IMR-90 (cell line): ENCODE results near the gene SPACA7. TPM values are rescaled to one million over a fixed set of nuclear protein-coding genes. Genes with fewer than 3 reads are reported as not detected.

ENCODE experiments used
- ATAC-seq: fragments of 200-7000 bp; cut with Tn5 transposase; 2 replicates; pipeline ENCODE4 v1.9.1; 2020; ENCODE audit warnings: low read depth, mild to moderate bottlenecking, moderate library complexity
- BruUV-seq: library from RNA; stranded (reverse); fragments of 400-500 nt; replicated peaks from 2 replicates; lab custom pipeline; 2021; lab: Mats Ljungman, UMichigan
- CTCF ChIA-PET: fragments of 300-600 bp; formaldehyde crosslinking; extraction: SDS; loops from one replicate; lab custom pipeline; 2021; ENCODE audit warnings: antibody characterized with exemption; lab: Yijun Ruan, JAX
- POLR2A ChIA-PET: fragments of 300-600 bp; sonication (Branson Sonifier 250); formaldehyde crosslinking; loops from one replicate; lab custom pipeline; 2022; ENCODE audit warnings: antibody characterized with exemption; ENCODE audit not compliant: unreplicated experiment; lab: Charles Lee
- DNase-seq: peaks from one replicate; pipeline ENCODE4 v3.0.0; 2013
- H2AFZ ChIP-seq: replicated peaks from 2 replicates; pipeline ENCODE3; 2013; ENCODE audit warnings: low read length, mild to moderate bottlenecking; ENCODE audit not compliant: poor library complexity
- H2AK5ac ChIP-seq: 2 replicates; pipeline ENCODE4 v1.6.1; 2013; ENCODE audit warnings: low read depth, low read length, inconsistent platforms
- H2AK9ac ChIP-seq: replicated peaks from 2 replicates; pipeline ENCODE3; 2013; ENCODE audit warnings: mild to moderate bottlenecking, low read depth, low read length, moderate library complexity; ENCODE audit not compliant: poor library complexity
- H2BK120ac ChIP-seq: 2 replicates; pipeline ENCODE4 v1.6.1; 2013; ENCODE audit warnings: low read depth, low read length, inconsistent platforms
- H2BK15ac ChIP-seq: 3 replicates; pipeline ENCODE4 v1.6.1; 2013; ENCODE audit warnings: low read depth, low read length, inconsistent platforms
- H2BK20ac ChIP-seq: 2 replicates; pipeline ENCODE4 v1.6.1; 2013; ENCODE audit warnings: low read depth, mild to moderate bottlenecking, inconsistent platforms, low read length, moderate library complexity
- H2BK5ac ChIP-seq: 2 replicates; pipeline ENCODE4 v1.6.1; 2013; ENCODE audit warnings: mild to moderate bottlenecking, low read depth, low read length, inconsistent platforms; ENCODE audit not compliant: poor library complexity, severe bottlenecking
- H3K14ac ChIP-seq: replicated peaks from 2 replicates; pipeline ENCODE4 v1.6.1; 2013; ENCODE audit warnings: low read depth, low read length, inconsistent platforms
- H3K18ac ChIP-seq: 2 replicates; pipeline ENCODE4 v1.6.1; 2013; ENCODE audit warnings: low read depth, low read length, control low read depth
- H3K23ac ChIP-seq: 2 replicates; pipeline ENCODE4 v1.6.1; 2013; ENCODE audit warnings: low read depth, low read length, inconsistent platforms
- H3K27ac ChIP-seq: 2 replicates; pipeline ENCODE4 v1.5.1; 2013; ENCODE audit warnings: mild to moderate bottlenecking, control low read depth, low read length; ENCODE audit not compliant: insufficient read depth
- H3K27me3 ChIP-seq: 2 replicates; pipeline ENCODE4 v1.6.1; 2013; ENCODE audit warnings: low read length; ENCODE audit not compliant: control insufficient read depth, insufficient read depth
- H3K36me3 ChIP-seq: 2 replicates; pipeline ENCODE4 v1.6.1; 2013; ENCODE audit warnings: low read length, mixed read lengths; ENCODE audit not compliant: control insufficient read depth, insufficient read depth
- H3K4ac ChIP-seq: 2 replicates; pipeline ENCODE4 v1.6.1; 2013; ENCODE audit warnings: low read depth, low read length, inconsistent platforms
- H3K4me1 ChIP-seq: 2 replicates; pipeline ENCODE4 v1.6.1; 2013; ENCODE audit warnings: low read length, mixed read lengths; ENCODE audit not compliant: control insufficient read depth, insufficient read depth
- H3K4me2 ChIP-seq: 2 replicates; pipeline ENCODE4 v1.6.1; 2013; ENCODE audit warnings: low read depth, mild to moderate bottlenecking, control low read depth, low read length, moderate library complexity
- H3K4me3 ChIP-seq: 2 replicates; pipeline ENCODE4 v1.5.1; 2013; ENCODE audit warnings: low read depth, mild to moderate bottlenecking, control low read depth, low read length, moderate library complexity; ENCODE audit not compliant: insufficient read depth
- H3K56ac ChIP-seq: 2 replicates; pipeline ENCODE4 v1.6.1; 2013; ENCODE audit warnings: low read length, inconsistent platforms; ENCODE audit not compliant: insufficient read depth; ENCODE audit errors: extremely low read depth
- H3K79me1 ChIP-seq, 2 experiments: 2 replicates each; pipeline ENCODE4 v1.6.1; 2013; ENCODE audit warnings: low read length in 2 of 2, inconsistent platforms in 1 of 2, low read depth in 1 of 2
- H3K9ac ChIP-seq: 2 replicates; pipeline ENCODE4 v1.6.1; 2013; ENCODE audit warnings: low read depth, low read length, control low read depth
- H3K9me1 ChIP-seq: 2 replicates; pipeline ENCODE4 v1.6.1; 2013; ENCODE audit warnings: low read length, inconsistent platforms; ENCODE audit not compliant: insufficient read depth
- H3K9me3 ChIP-seq: 2 replicates; pipeline ENCODE4 v1.6.1; 2013; ENCODE audit warnings: low read length; ENCODE audit not compliant: control insufficient read depth, insufficient read depth
- H4K20me1 ChIP-seq: 2 replicates; pipeline ENCODE4 v1.6.1; 2013; ENCODE audit warnings: low read length, inconsistent platforms; ENCODE audit not compliant: insufficient read depth
- H4K5ac ChIP-seq: 2 replicates; pipeline ENCODE4 v1.6.1; 2013; ENCODE audit warnings: mild to moderate bottlenecking, low read depth, low read length, control low read depth
- H4K8ac ChIP-seq, 2 experiments: 2 replicates each; pipeline ENCODE4 v1.6.1; 2013; ENCODE audit warnings: low read depth in 2 of 2, low read length in 2 of 2, control low read depth in 1 of 2, inconsistent platforms in 1 of 2
- H4K91ac ChIP-seq: 2 replicates; pipeline ENCODE4 v1.6.1; 2013; ENCODE audit warnings: low read depth, low read length, inconsistent platforms; ENCODE audit not compliant: insufficient read depth
- BHLHE40 ChIP-seq: fragments of 150-350 bp; IDR thresholded peaks from 2 replicates; pipeline ENCODE4 v1.6.1; 2016; ENCODE audit warnings: mild to moderate bottlenecking, low read depth, low read length
- CEBPB ChIP-seq: IDR thresholded peaks from 2 replicates; pipeline ENCODE4 v1.6.1; 2012; ENCODE audit warnings: low read depth, low read length, improper control_type of control experiment
- CHD1 ChIP-seq: IDR thresholded peaks from 2 replicates; pipeline ENCODE4 v1.6.1; 2012; ENCODE audit warnings: low read depth, low read length, improper control_type of control experiment
- ELK1 ChIP-seq: fragments of 150-350 bp; IDR thresholded peaks from 2 replicates; pipeline ENCODE4 v1.6.1; 2016; ENCODE audit warnings: low read depth, mild to moderate bottlenecking, low read length, moderate library complexity, borderline replicate concordance
- FOS ChIP-seq: fragments of 150-350 bp; IDR thresholded peaks from 2 replicates; pipeline ENCODE4 v1.6.1; 2016; ENCODE audit warnings: low read depth, low read length
- MAFK ChIP-seq: IDR thresholded peaks from 2 replicates; pipeline ENCODE4 v1.6.1; 2012; ENCODE audit warnings: low read depth, low read length, improper control_type of control experiment
- MAZ ChIP-seq: IDR thresholded peaks from 2 replicates; pipeline ENCODE4 v1.6.1; 2012; ENCODE audit warnings: low read depth, mild to moderate bottlenecking, low read length, improper control_type of control experiment, moderate library complexity, borderline replicate concordance
- MXI1 ChIP-seq: IDR thresholded peaks from 2 replicates; pipeline ENCODE4 v1.6.1; 2012; ENCODE audit warnings: low read depth, mild to moderate bottlenecking, low read length, moderate library complexity, borderline replicate concordance
- NFE2L2 ChIP-seq: fragments of 150-350 bp; IDR thresholded peaks from 2 replicates; pipeline ENCODE4 v1.6.1; 2016; ENCODE audit warnings: low read depth, mild to moderate bottlenecking, low read length
- POLR2A ChIP-seq: IDR thresholded peaks from 2 replicates; pipeline ENCODE4 v1.6.1; 2012; ENCODE audit warnings: mild to moderate bottlenecking, low read depth, low read length
- RCOR1 ChIP-seq: IDR thresholded peaks from 2 replicates; pipeline ENCODE4 v1.6.1; 2012; ENCODE audit warnings: mild to moderate bottlenecking, low read length, improper control_type of control experiment; ENCODE audit not compliant: insufficient replicate concordance
- SMC3 ChIP-seq: fragments of 150-350 bp; IDR thresholded peaks from 2 replicates; pipeline ENCODE4 v1.6.1; 2016; ENCODE audit warnings: low read depth, mild to moderate bottlenecking, antibody characterized with exemption, low read length, moderate library complexity
- WGBS, 2 experiments: methylation state at CpG; one replicate each; pipeline versions ENCODE4 v1.1.5 to v1.1.7; 2013; ENCODE audit warnings: missing lambda C conversion rate in 2 of 2; ENCODE audit not compliant: insufficient read length in 1 of 2; ENCODE audit errors: extremely low coverage in 2 of 2; 5-methylcytosine and 5-hydroxymethylcytosine counted together
- dilution Hi-C: fragments of 300-500 bp; cut with HindIII; formaldehyde crosslinking; loops from one replicate; pipeline ENCODE4 v1.14.3; 2018; ENCODE audit warnings: low sequenced_read_pairs; ENCODE audit not compliant: unreplicated experiment
- in situ Hi-C: fragments of 300-500 bp; cut with MboI; formaldehyde crosslinking; loops from 3 replicates; pipeline ENCODE4 v1.14.3; 2019; ENCODE audit warnings: low sequenced_read_pairs, inconsistent platforms, mixed read lengths
- intact Hi-C: fragments of 100-400 bp; cut with micrococcal nuclease; formaldehyde crosslinking; loops from 2 replicates; pipeline ENCODE4 v1.10.0; 2022
- polyA plus RNA-seq, 3 experiments: library from polyadenylated mRNA; depleted of rRNA; stranded (reverse); fragments of >200 nt; gene quantifications; 2 replicates each; pipeline ENCODE4 v1.2.3, GENCODE V29; 2012; ENCODE audit warnings: low replicate concordance in 1 of 3
- total RNA-seq: library from RNA; depleted of rRNA; stranded (reverse); fragments of >200 nt; gene quantifications from 2 replicates; pipeline ENCODE4 v1.2.3, GENCODE V29; 2012
- TF ChIP-seq, protein P1 (sequence below): fragments of 150-350 bp; IDR thresholded peaks from 2 replicates; pipeline ENCODE4 v1.6.1; 2017; ENCODE audit warnings: mild to moderate bottlenecking, antibody characterized with exemption, low read length, low read depth
- TF ChIP-seq, protein P2 (sequence below): conservative IDR thresholded peaks from 2 replicates; pipeline ENCODE4 v1.5.1; 2012; ENCODE audit warnings: mild to moderate bottlenecking, low read depth, low read length, improper control_type of control experiment

Gene SPACA7
- total and polyA plus RNA-seq, 2 of the 4 experiments (the other 2 are of a cell fraction) = not detected

GRCh38 chr13:112330479-112331381 lies 45.4 kb upstream of the SPACA7 start:
- Histone ChIP-seq H3K9ac (no peak overlapping the region), H3K23ac (no peak overlapping the region), H3K36me3 (no peaks in the 10 kb centered on the region), H4K5ac (no peak overlapping the region), H3K4ac (no peak overlapping the region), H2BK20ac (no peak overlapping the region), H3K18ac (no peak overlapping the region), H2AK5ac (no peak overlapping the region), H2AFZ (no peak overlapping the region), H2BK120ac (no peak overlapping the region), H3K27ac (no peak overlapping the region), H3K14ac (no peak overlapping the region), H3K27me3 (no peaks in the 10 kb centered on the region), H4K8ac (no peak overlapping the region), H3K4me2 (no peak overlapping the region), H2BK15ac (no peak overlapping the region), H4K91ac (no peak overlapping the region), H2AK9ac (no peak overlapping the region), H3K9me1 (no peaks in the 10 kb centered on the region), H2BK5ac (no peak overlapping the region), H3K4me1 (no peaks in the 10 kb centered on the region), H3K9me3 (peaks cover 30% of the 10 kb centered on the region), H4K20me1 (no peaks in the 10 kb centered on the region), H3K4me3 (no peak overlapping the region), H3K56ac (no peak overlapping the region), H3K79me1 (no peaks in the 10 kb centered on the region)
- TF ChIP-seq MAFK = no peak
- TF ChIP-seq CHD1 = no peak
- TF ChIP-seq MAZ = no peak
- TF ChIP-seq, protein P1, sequence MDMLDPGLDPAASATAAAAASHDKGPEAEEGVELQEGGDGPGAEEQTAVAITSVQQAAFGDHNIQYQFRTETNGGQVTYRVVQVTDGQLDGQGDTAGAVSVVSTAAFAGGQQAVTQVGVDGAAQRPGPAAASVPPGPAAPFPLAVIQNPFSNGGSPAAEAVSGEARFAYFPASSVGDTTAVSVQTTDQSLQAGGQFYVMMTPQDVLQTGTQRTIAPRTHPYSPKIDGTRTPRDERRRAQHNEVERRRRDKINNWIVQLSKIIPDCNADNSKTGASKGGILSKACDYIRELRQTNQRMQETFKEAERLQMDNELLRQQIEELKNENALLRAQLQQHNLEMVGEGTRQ = no peak
- no peak for TF ChIP-seq BHLHE40
- no peak for TF ChIP-seq ELK1
- TF ChIP-seq, protein P2, sequence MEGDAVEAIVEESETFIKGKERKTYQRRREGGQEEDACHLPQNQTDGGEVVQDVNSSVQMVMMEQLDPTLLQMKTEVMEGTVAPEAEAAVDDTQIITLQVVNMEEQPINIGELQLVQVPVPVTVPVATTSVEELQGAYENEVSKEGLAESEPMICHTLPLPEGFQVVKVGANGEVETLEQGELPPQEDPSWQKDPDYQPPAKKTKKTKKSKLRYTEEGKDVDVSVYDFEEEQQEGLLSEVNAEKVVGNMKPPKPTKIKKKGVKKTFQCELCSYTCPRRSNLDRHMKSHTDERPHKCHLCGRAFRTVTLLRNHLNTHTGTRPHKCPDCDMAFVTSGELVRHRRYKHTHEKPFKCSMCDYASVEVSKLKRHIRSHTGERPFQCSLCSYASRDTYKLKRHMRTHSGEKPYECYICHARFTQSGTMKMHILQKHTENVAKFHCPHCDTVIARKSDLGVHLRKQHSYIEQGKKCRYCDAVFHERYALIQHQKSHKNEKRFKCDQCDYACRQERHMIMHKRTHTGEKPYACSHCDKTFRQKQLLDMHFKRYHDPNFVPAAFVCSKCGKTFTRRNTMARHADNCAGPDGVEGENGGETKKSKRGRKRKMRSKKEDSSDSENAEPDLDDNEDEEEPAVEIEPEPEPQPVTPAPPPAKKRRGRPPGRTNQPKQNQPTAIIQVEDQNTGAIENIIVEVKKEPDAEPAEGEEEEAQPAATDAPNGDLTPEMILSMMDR = no peak
- TF ChIP-seq POLR2A = no peak
- TF ChIP-seq CEBPB = no peak
- TF ChIP-seq RCOR1 = no peak
- TF ChIP-seq SMC3 = no peak
- TF ChIP-seq MXI1 = no peak
- TF ChIP-seq NFE2L2 = no peak
- TF ChIP-seq FOS = no peak
- ATAC-seq (no peak), DNase-seq (no peak)
- intact Hi-C loops = no loop called here
- dilution Hi-C loops = no loop called here
- CTCF ChIA-PET = interaction anchor here (0.5 kb wide), 1 partner anchor 10 kb away, joined by 3 read pairs; no protein-coding TSS in a partner anchor
- no TSS peak for BruUV-seq
- in situ Hi-C loops = loop anchor here (10.0 kb wide), 1 partner anchor 56 kb away; no protein-coding TSS in a partner anchor
- 10% methylated on average over 12 of the region's 78 CpGs; no CpG with 5 or more reads in 1 of the 2 experiments for WGBS, 2 experiments
- POLR2A ChIA-PET = no interaction called here
